Measurements from ENCODE around the gene FYB2. TPM values are rescaled to one million over a fixed set of nuclear protein-coding genes. Genes with fewer than 3 reads are reported as not detected.

The FYB2 gene
- total and polyA plus RNA-seq, 10 donors, result not detected

DNA sequence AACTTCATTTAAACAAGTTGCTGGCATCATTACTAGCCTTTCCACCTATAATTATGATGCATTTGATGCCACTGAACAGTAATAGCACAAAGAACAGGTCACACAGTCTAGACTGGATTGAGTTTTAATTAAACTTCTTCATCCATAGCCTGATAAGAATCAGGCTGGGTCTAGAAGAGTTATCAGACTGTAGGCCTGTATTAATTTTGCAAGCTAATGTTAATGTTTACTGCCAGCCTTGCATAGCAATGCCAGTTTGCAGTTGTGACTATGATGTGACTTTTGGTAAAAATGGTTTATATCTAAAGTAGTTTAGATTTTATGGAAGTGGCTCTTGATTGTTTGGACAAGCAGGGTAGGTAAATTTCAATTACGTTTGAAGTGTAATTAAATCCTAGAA, 106.1 kb downstream of the FYB2 start:
- Histone ChIP-seq H3K9me3 (no peaks in the 10 kb centered on the region), H3K36me3 (no peaks in the 10 kb centered on the region), H3K27ac (no peak overlapping the region), H3K4me3 (no peak overlapping the region), H3K4me1 (no peaks in the 10 kb centered on the region), H3K27me3 (replicated peaks in 1 of 7) (peaks cover 0 to 10% (median 0%) of the 10 kb centered on the region in 7 donors)
- intact Hi-C loops (cut with DNase I; ENCODE audit: low total_unique reads), result loop anchor here (10.0 kb wide), 1 partner anchor 1428 kb away; no protein-coding TSS in a partner anchor
- 76 to 97% (median 87%) methylated on average over 1 of the region's 1 CpG for WGBS, 5 donors
- TF ChIP-seq, protein P1, sequence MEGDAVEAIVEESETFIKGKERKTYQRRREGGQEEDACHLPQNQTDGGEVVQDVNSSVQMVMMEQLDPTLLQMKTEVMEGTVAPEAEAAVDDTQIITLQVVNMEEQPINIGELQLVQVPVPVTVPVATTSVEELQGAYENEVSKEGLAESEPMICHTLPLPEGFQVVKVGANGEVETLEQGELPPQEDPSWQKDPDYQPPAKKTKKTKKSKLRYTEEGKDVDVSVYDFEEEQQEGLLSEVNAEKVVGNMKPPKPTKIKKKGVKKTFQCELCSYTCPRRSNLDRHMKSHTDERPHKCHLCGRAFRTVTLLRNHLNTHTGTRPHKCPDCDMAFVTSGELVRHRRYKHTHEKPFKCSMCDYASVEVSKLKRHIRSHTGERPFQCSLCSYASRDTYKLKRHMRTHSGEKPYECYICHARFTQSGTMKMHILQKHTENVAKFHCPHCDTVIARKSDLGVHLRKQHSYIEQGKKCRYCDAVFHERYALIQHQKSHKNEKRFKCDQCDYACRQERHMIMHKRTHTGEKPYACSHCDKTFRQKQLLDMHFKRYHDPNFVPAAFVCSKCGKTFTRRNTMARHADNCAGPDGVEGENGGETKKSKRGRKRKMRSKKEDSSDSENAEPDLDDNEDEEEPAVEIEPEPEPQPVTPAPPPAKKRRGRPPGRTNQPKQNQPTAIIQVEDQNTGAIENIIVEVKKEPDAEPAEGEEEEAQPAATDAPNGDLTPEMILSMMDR (IDR thresholded peaks at IDR 0.05 in 8 of 11, conservative IDR thresholded peaks at IDR 0.05 in 3 of 11), result no peak
- no peak for TF ChIP-seq POLR2A (IDR thresholded peaks at IDR 0.05)
- TF ChIP-seq POLR2AphosphoS5 (IDR thresholded peaks at IDR 0.05), result no peak
- no peak for DNase-seq

DNA sequence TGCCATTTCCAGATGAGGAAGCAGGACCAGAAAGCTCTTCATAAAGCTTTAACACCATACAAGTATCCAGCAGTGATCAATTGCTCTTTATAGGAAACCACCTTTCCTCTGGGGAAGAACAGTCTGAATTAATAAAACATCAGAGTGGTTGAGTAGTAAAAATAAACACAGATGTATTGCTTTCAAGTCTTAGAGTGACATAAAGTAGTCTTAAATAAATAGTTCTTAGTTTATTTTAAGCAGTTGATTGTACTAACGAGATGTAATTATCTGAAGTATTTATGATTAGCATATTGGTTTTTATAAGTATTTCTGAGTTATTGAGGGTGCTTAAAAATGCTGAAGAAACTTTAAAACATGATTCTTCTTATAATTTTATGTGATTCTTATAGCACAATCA, 107.1 kb downstream of the FYB2 start:
- Histone ChIP-seq H3K27me3 (replicated peaks in 1 of 7) (peaks cover 0 to 10% (median 0%) of the 10 kb centered on the region in 7 donors), H3K36me3 (no peaks in the 10 kb centered on the region), H3K4me1 (no peaks in the 10 kb centered on the region), H3K27ac (no peak overlapping the region), H3K4me3 (no peak overlapping the region), H3K9me3 (no peaks in the 10 kb centered on the region)
- intact Hi-C loops (cut with DNase I; ENCODE audit: low total_unique reads), result loop anchor here (10.0 kb wide), 1 partner anchor 1427 kb away; no protein-coding TSS in a partner anchor
- 79 to 98% (median 80%) methylated on average over 1 of the region's 1 CpG for WGBS, 5 donors
- DNase-seq, result no peak
- TF ChIP-seq, protein P1 (IDR thresholded peaks at IDR 0.05 in 8 of 11, conservative IDR thresholded peaks at IDR 0.05 in 3 of 11), result no peak
- TF ChIP-seq POLR2AphosphoS5 (IDR thresholded peaks at IDR 0.05) (no peak), POLR2A (IDR thresholded peaks at IDR 0.05) (no peak)

DNA sequence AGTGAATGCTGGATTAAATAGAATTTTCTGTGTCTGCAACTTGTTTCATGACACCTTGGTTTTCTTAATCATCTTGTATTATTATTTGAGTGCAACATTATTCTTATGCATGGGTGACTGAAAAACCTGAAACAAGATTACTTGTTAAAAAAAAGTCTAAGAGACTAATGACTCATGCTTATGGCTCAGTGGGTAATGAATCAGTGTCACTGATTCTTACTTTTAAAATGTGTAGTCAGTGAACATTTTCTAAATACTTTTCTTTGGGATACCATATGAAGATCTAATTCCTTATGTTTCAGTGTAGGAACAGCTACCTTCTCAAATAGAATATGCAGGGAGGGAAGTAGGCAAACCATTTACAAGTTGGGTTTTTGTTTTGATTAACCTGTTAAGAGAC, 108.6 kb downstream of the FYB2 start:
- no peaks in the 10 kb centered on the region for H3K9me3 ChIP-seq
- no peak for DNase-seq
- peaks cover 0 to 10% (median 0%) of the 10 kb centered on the region in 7 donors for H3K27me3 ChIP-seq (replicated peaks in 1 of 7)
- no peak overlapping the region for H3K4me3 ChIP-seq
- intact Hi-C loops (cut with DNase I; ENCODE audit: low total_unique reads), result loop anchor here (10.0 kb wide), 1 partner anchor 1426 kb away; no protein-coding TSS in a partner anchor
- TF ChIP-seq, protein P1 (IDR thresholded peaks at IDR 0.05 in 8 of 11, conservative IDR thresholded peaks at IDR 0.05 in 3 of 11), result no peak
- TF ChIP-seq POLR2A (IDR thresholded peaks at IDR 0.05) (no peak), POLR2AphosphoS5 (IDR thresholded peaks at IDR 0.05) (no peak)
- H3K27ac ChIP-seq, result no peak overlapping the region
- no peaks in the 10 kb centered on the region for H3K4me1 ChIP-seq
- H3K36me3 ChIP-seq, result no peaks in the 10 kb centered on the region

DNA sequence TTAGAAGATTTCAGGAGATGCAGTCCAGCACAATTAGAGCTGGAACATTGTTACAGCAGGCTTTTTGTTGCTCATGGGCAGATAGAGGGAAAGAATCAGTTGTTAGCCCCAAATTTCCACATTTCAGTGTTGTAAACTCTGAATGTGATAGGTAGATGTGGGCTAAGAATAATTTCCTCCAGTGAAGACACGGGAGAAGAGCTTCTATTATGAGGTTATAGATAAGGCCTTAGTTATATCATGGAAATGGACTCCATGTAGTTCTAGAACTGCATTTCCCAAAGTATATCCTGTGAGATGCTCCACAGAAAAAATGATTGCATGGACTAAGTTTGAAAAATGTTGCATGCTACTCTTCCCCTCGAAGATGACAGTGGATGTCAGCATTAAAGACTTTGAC, 109.2 kb downstream of the FYB2 start:
- WGBS, 5 donors, result 48 to 64% (median 60%) methylated on average over 2 of the region's 2 CpGs
- intact Hi-C loops (cut with DNase I; ENCODE audit: low total_unique reads), result loop anchor here (10.0 kb wide), 1 partner anchor 1425 kb away; no protein-coding TSS in a partner anchor

More for the DNA sequence above, 109.2 kb downstream of the FYB2 start:
- H3K36me3 ChIP-seq, result no peaks in the 10 kb centered on the region
- DNase-seq, result no peak
- H3K4me1 ChIP-seq, result no peaks in the 10 kb centered on the region
- peaks cover 0 to 10% (median 0%) of the 10 kb centered on the region in 7 donors for H3K27me3 ChIP-seq (replicated peaks in 1 of 7)
- no peak overlapping the region for H3K4me3 ChIP-seq
- no peak for TF ChIP-seq POLR2AphosphoS5 (IDR thresholded peaks at IDR 0.05)
- no peak for TF ChIP-seq POLR2A (IDR thresholded peaks at IDR 0.05)
- no peaks in the 10 kb centered on the region for H3K9me3 ChIP-seq
- H3K27ac ChIP-seq, result no peak overlapping the region

All from spleen (tissue), 11 donors.